Stimulated activated naive CD8-positive, alpha-beta T cell treated with anti-CD3 and anti-CD28 coated beads, Interleukin-15, amount 100 ng/mL, for 72 hours (primary cell): ENCODE data around the gene NR3C1.
A peak's percentile ranks its signal among the peaks of the same experiment; 100 is the strongest.

Experiments used
- ATAC-seq: fragments of 150-1000 bp; cut with Tn5 transposase; 2 replicates; pipeline ENCODE4 v1.10.0; 2021; ENCODE audit warnings: mild to moderate bottlenecking, moderate library complexity
- DNase-seq, 2 donors: peaks; one replicate each; pipeline ENCODE4 v3.0.0; 2021 to 2022
- H3K27ac Mint-ChIP-seq, 2 donors: one replicate each; pipeline ENCODE4 v1.8.0; 2022; ENCODE audit warnings: mild to moderate bottlenecking in 2 of 2, mixed read lengths in 2 of 2, moderate library complexity in 2 of 2
- H3K27me3 Mint-ChIP-seq: one replicate; pipeline ENCODE4 v1.8.0; 2022; ENCODE audit warnings: mixed read lengths
- H3K4me1 Mint-ChIP-seq: one replicate; pipeline ENCODE4 v1.8.0; 2022; ENCODE audit warnings: mild to moderate bottlenecking, mixed read lengths
- H3K4me3 Mint-ChIP-seq, 2 donors: one replicate each; pipeline ENCODE4 v1.8.0; 2022; ENCODE audit warnings: mild to moderate bottlenecking in 2 of 2, mixed read lengths in 2 of 2, moderate library complexity in 1 of 2
- H3K9me3 Mint-ChIP-seq, 2 donors: one replicate each; pipeline ENCODE4 v1.8.0; 2022; ENCODE audit warnings: mixed read lengths in 2 of 2

Gene NR3C1

GRCh38 chr5:143396353-143396940, 7.0 kb downstream of the NR3C1 start:
- no peaks in the 10 kb centered on the region for H3K9me3 Mint-ChIP-seq
- no peak for DNase-seq
- peak overlapping the region in 1 of 2 donors; percentile 20 for H3K27ac Mint-ChIP-seq
- ATAC-seq, result no peak
- H3K27me3 Mint-ChIP-seq, result no peaks in the 10 kb centered on the region
- H3K4me1 Mint-ChIP-seq, result peaks cover 58% of the 10 kb centered on the region
- H3K4me3 Mint-ChIP-seq, result peak overlapping the region; percentile 83 to 90

GRCh38 chr5:143395638-143396352, 7.7 kb downstream of the NR3C1 start:
- peak overlapping the region in 1 of 2 donors; percentile 4 for H3K27ac Mint-ChIP-seq
- ATAC-seq, result peak; percentile 81
- H3K27me3 Mint-ChIP-seq, result no peaks in the 10 kb centered on the region
- H3K9me3 Mint-ChIP-seq, result no peaks in the 10 kb centered on the region
- no peak for DNase-seq
- peak overlapping the region; percentile 83 to 90 for H3K4me3 Mint-ChIP-seq
- H3K4me1 Mint-ChIP-seq, result peaks cover 51% of the 10 kb centered on the region

GRCh38 chr5:143393524-143393923, 10.0 kb downstream of the NR3C1 start:
- no peak overlapping the region for H3K27ac Mint-ChIP-seq
- no peaks in the 10 kb centered on the region for H3K9me3 Mint-ChIP-seq
- H3K4me3 Mint-ChIP-seq, result peak overlapping the region in 1 of 2 donors; percentile 22
- DNase-seq, result no peak
- H3K4me1 Mint-ChIP-seq, result peaks cover 48% of the 10 kb centered on the region
- no peaks in the 10 kb centered on the region for H3K27me3 Mint-ChIP-seq
- no peak for ATAC-seq

- no peak for DNase-seq
- H3K4me1 Mint-ChIP-seq, result peaks cover 63% of the 10 kb centered on the region
- H3K9me3 Mint-ChIP-seq, result peaks cover 8% of the 10 kb centered on the region in 2 donors
- H3K27ac Mint-ChIP-seq, result no peak overlapping the region
- no peaks in the 10 kb centered on the region for H3K27me3 Mint-ChIP-seq
- no peak for ATAC-seq
- no peak overlapping the region for H3K4me3 Mint-ChIP-seq
These were observed 12.5 kb downstream of the NR3C1 start for GRCh38 chr5:143390941-143391340.

- ATAC-seq (no peak), DNase-seq (no peak)
- H3K4me3 Mint-ChIP-seq, result no peak overlapping the region
- no peaks in the 10 kb centered on the region for H3K27me3 Mint-ChIP-seq
- H3K4me1 Mint-ChIP-seq, result peaks cover 64% of the 10 kb centered on the region
- no peak overlapping the region for H3K27ac Mint-ChIP-seq
- peaks cover 14 to 15% of the 10 kb centered on the region in 2 donors for H3K9me3 Mint-ChIP-seq
These were observed 13.2 kb downstream of the NR3C1 start for GRCh38 chr5:143390258-143390657.

- Mint-ChIP-seq H3K9me3 (peaks cover 17 to 24% of the 10 kb centered on the region in 2 donors), H3K4me3 (peak overlapping the region in 1 of 2 donors; percentile 18), H3K4me1 (peaks cover 55% of the 10 kb centered on the region), H3K27me3 (no peaks in the 10 kb centered on the region), H3K27ac (peak overlapping the region in 1 of 2 donors; percentile 87)
- DNase-seq, result peak in 1 of 2 donors; percentile 30
- ATAC-seq, result peak; percentile 99
These were observed 16.8 kb downstream of the NR3C1 start for GRCh38 chr5:143386725-143387124.

GRCh38 chr5:143384865-143385657, 18.4 kb downstream of the NR3C1 start:
- Mint-ChIP-seq H3K27me3 (no peaks in the 10 kb centered on the region), H3K27ac (peak overlapping the region in 1 of 2 donors; percentile 35), H3K4me1 (peaks cover 68% of the 10 kb centered on the region), H3K4me3 (no peak overlapping the region), H3K9me3 (peaks cover 17 to 24% of the 10 kb centered on the region in 2 donors)
- DNase-seq (no peak), ATAC-seq (no peak)

GRCh38 chr5:143383988-143384387, 19.5 kb downstream of the NR3C1 start:
- no peak overlapping the region for H3K4me3 Mint-ChIP-seq
- DNase-seq (no peak), ATAC-seq (no peak)
- peaks cover 68% of the 10 kb centered on the region for H3K4me1 Mint-ChIP-seq
- H3K9me3 Mint-ChIP-seq, result peaks cover 17 to 24% of the 10 kb centered on the region in 2 donors
- no peaks in the 10 kb centered on the region for H3K27me3 Mint-ChIP-seq
- H3K27ac Mint-ChIP-seq, result no peak overlapping the region

- DNase-seq (no peak), ATAC-seq (no peak)
- Mint-ChIP-seq H3K9me3 (peaks cover 0 to 2% of the 10 kb centered on the region in 2 donors), H3K4me3 (no peak overlapping the region), H3K4me1 (peaks cover 63% of the 10 kb centered on the region), H3K27ac (no peak overlapping the region), H3K27me3 (no peaks in the 10 kb centered on the region)
These were observed 23.9 kb downstream of the NR3C1 start for GRCh38 chr5:143379606-143380005.

GRCh38 chr5:143376911-143377813, 26.3 kb downstream of the NR3C1 start:
- Mint-ChIP-seq H3K9me3 (no peaks in the 10 kb centered on the region), H3K4me1 (peaks cover 63% of the 10 kb centered on the region), H3K27ac (no peak overlapping the region), H3K27me3 (no peaks in the 10 kb centered on the region), H3K4me3 (no peak overlapping the region)
- ATAC-seq (no peak), DNase-seq (no peak)

- peaks cover 62% of the 10 kb centered on the region for H3K4me1 Mint-ChIP-seq
These were observed 27.2 kb downstream of the NR3C1 start for GRCh38 chr5:143376195-143376779.

GRCh38 chr5:143374496-143375217, 28.8 kb downstream of the NR3C1 start:
- peak; percentile 53 for ATAC-seq
- peaks cover 52% of the 10 kb centered on the region for H3K4me1 Mint-ChIP-seq
- H3K27me3 Mint-ChIP-seq, result no peaks in the 10 kb centered on the region
- H3K4me3 Mint-ChIP-seq, result no peak overlapping the region
- DNase-seq, result no peak
- H3K27ac Mint-ChIP-seq, result no peak overlapping the region
- no peaks in the 10 kb centered on the region for H3K9me3 Mint-ChIP-seq

More at GRCh38 chr5:143376195-143376779, 27.2 kb downstream of the NR3C1 start:
- DNase-seq, result no peak
- H3K27ac Mint-ChIP-seq, result no peak overlapping the region
- no peak overlapping the region for H3K4me3 Mint-ChIP-seq
- no peaks in the 10 kb centered on the region for H3K9me3 Mint-ChIP-seq
- no peaks in the 10 kb centered on the region for H3K27me3 Mint-ChIP-seq
- ATAC-seq, result no peak

GRCh38 chr5:143373076-143373475, 30.4 kb downstream of the NR3C1 start:
- Mint-ChIP-seq H3K27ac (no peak overlapping the region), H3K4me3 (no peak overlapping the region), H3K9me3 (no peaks in the 10 kb centered on the region), H3K4me1 (peaks cover 48% of the 10 kb centered on the region), H3K27me3 (no peaks in the 10 kb centered on the region)
- DNase-seq, result no peak
- no peak for ATAC-seq

- H3K27ac Mint-ChIP-seq, result no peak overlapping the region
- DNase-seq, result no peak
- ATAC-seq, result no peak
- no peaks in the 10 kb centered on the region for H3K9me3 Mint-ChIP-seq
- H3K27me3 Mint-ChIP-seq, result no peaks in the 10 kb centered on the region
- peaks cover 42% of the 10 kb centered on the region for H3K4me1 Mint-ChIP-seq
- H3K4me3 Mint-ChIP-seq, result no peak overlapping the region
These were observed 31.2 kb downstream of the NR3C1 start for GRCh38 chr5:143372187-143372829.
